Measurements from ENCODE around the gene COPS7A. TPM values are rescaled to one million over a fixed set of nuclear protein-coding genes. Genes with fewer than 3 reads are reported as not detected.

The COPS7A gene
- total RNA-seq, 2 donors from 2014 or later: 43.3 to 69.2 TPM

DNA sequence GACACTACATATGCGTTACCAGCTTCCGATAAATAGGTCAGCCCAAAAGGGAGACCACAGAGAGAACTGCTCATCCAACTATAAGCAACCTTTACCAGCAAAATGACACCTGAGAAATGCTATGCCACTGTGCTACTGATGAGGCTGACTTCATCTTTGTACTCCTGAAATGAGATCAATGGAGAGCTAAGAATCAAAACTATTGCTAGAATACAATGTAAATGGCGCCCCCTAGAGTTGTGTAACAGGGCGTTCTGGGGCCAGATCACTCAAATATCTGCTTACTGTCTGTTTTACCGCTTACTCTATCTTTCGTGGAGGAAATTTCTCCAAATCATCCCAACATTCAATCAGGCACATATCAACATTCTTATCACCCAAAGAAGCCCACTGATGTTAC, 39.2 kb upstream of the COPS7A start:
- no peaks in the 10 kb centered on the region for H3K9me3 ChIP-seq (ENCODE audit: control insufficient read depth, low read length)
- WGBS, 2 experiments (ENCODE audit: insufficient coverage in 1 of 2, insufficient read length in 1 of 2): 77 to 78% methylated on average over 6 of the region's 6 CpGs
- H3K9ac ChIP-seq (ENCODE audit: extremely low read depth, low read length, poor library complexity, severe bottlenecking): no peak overlapping the region
- Mint-ChIP-seq H3K36me3 (ENCODE audit: low read depth) (peaks cover 57% of the 10 kb centered on the region), H3K9me3 (no peaks in the 10 kb centered on the region), H3K27ac (no peak overlapping the region), H3K27me3 (ENCODE audit: insufficient read depth) (no peaks in the 10 kb centered on the region), H3K4me1 (peaks cover 20% of the 10 kb centered on the region), H3K4me3 (no peak overlapping the region)
- TF ChIP-seq, protein P1, sequence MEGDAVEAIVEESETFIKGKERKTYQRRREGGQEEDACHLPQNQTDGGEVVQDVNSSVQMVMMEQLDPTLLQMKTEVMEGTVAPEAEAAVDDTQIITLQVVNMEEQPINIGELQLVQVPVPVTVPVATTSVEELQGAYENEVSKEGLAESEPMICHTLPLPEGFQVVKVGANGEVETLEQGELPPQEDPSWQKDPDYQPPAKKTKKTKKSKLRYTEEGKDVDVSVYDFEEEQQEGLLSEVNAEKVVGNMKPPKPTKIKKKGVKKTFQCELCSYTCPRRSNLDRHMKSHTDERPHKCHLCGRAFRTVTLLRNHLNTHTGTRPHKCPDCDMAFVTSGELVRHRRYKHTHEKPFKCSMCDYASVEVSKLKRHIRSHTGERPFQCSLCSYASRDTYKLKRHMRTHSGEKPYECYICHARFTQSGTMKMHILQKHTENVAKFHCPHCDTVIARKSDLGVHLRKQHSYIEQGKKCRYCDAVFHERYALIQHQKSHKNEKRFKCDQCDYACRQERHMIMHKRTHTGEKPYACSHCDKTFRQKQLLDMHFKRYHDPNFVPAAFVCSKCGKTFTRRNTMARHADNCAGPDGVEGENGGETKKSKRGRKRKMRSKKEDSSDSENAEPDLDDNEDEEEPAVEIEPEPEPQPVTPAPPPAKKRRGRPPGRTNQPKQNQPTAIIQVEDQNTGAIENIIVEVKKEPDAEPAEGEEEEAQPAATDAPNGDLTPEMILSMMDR (conservative IDR thresholded peaks at IDR 0.05): peak; percentile 98
- H3K4me3 ChIP-seq (ENCODE audit: low read length): no peak overlapping the region
- DNase-seq: peak; percentile 74
- peaks cover 66% of the 10 kb centered on the region for H3K36me3 ChIP-seq (ENCODE audit: control insufficient read depth, insufficient read depth, low read length)
- H3K27me3 ChIP-seq (ENCODE audit: control insufficient read depth, insufficient read depth, low read length, poor library complexity, severe bottlenecking): no peaks in the 10 kb centered on the region
- H3K27ac ChIP-seq (ENCODE audit: low read depth, low read length): no peak overlapping the region
- H3K4me1 ChIP-seq (ENCODE audit: control insufficient read depth, insufficient read depth, low read length): no peaks in the 10 kb centered on the region

DNA sequence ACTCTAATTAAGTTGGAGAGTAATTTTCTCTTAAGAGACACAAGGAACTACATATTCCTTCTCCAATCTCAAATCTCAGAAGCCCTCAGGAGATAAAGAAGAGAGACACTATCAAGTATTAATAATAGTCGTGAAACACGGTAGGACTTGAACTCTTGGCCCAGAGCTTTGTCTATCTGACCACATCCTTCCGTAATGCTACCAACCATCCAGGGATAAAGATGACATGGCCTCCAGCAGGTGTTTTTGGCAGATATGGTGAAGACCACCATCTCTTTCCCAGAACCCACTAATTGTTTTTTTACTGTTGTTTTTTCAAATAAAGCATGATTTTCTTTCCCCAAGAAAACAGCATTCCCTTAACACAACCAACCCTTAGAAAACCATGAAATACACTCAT, 38.0 kb upstream of the COPS7A start:
- H3K27me3 ChIP-seq (ENCODE audit: control insufficient read depth, insufficient read depth, low read length, poor library complexity, severe bottlenecking): no peaks in the 10 kb centered on the region
- H3K9ac ChIP-seq (ENCODE audit: extremely low read depth, low read length, poor library complexity, severe bottlenecking): no peak overlapping the region
- no peaks in the 10 kb centered on the region for H3K27me3 Mint-ChIP-seq (ENCODE audit: insufficient read depth)
- H3K4me1 Mint-ChIP-seq: peaks cover 26% of the 10 kb centered on the region
- 93 to 100% methylated on average over 1 to 3 of the region's 3 CpGs for WGBS, 2 experiments (ENCODE audit: insufficient coverage in 1 of 2, insufficient read length in 1 of 2)
- H3K9me3 ChIP-seq (ENCODE audit: control insufficient read depth, low read length): no peaks in the 10 kb centered on the region
- H3K36me3 ChIP-seq (ENCODE audit: control insufficient read depth, insufficient read depth, low read length): peaks cover 54% of the 10 kb centered on the region
- H3K9me3 Mint-ChIP-seq: no peaks in the 10 kb centered on the region
- H3K27ac ChIP-seq (ENCODE audit: low read depth, low read length): no peak overlapping the region
- DNase-seq: no peak
- peaks cover 47% of the 10 kb centered on the region for H3K36me3 Mint-ChIP-seq (ENCODE audit: low read depth)
- no peak overlapping the region for H3K4me3 ChIP-seq (ENCODE audit: low read length)
- no peak overlapping the region for H3K27ac Mint-ChIP-seq
- TF ChIP-seq, protein P1 (conservative IDR thresholded peaks at IDR 0.05): no peak
- H3K4me1 ChIP-seq (ENCODE audit: control insufficient read depth, insufficient read depth, low read length): no peaks in the 10 kb centered on the region
- H3K4me3 Mint-ChIP-seq: no peak overlapping the region

DNA sequence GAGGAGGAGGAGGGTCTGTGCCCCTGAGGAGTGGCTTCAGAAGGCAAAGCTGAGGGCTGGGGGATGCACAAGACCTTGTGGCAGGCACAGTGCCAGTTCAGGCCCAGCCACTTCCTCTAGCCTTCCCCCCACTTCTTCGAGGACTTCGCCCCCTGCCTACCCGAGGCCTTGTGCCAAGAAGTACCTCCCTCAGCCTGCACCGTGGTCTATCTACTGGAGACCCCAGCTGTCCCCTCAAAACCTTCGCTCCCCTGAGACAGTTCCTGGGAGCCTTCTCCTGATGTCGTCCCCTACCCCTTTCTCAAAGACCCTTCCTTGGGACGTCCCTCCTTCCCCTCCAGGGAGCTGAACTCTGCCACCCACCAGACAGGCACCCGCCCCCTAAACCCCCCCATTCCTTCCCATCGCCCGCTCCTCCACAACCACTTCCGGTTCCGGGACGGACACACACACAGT, 35.3 kb upstream of the COPS7A start:
- Histone ChIP-seq H3K27me3 (ENCODE audit: control insufficient read depth, insufficient read depth, low read length, poor library complexity, severe bottlenecking) (no peaks in the 10 kb centered on the region), H3K27ac (ENCODE audit: low read depth, low read length) (peak overlapping the region; percentile 92), H3K9me3 (ENCODE audit: control insufficient read depth, low read length) (no peaks in the 10 kb centered on the region), H3K36me3 (ENCODE audit: control insufficient read depth, insufficient read depth, low read length) (peaks cover 31% of the 10 kb centered on the region), H3K4me1 (ENCODE audit: control insufficient read depth, insufficient read depth, low read length) (no peaks in the 10 kb centered on the region), H3K4me3 (ENCODE audit: low read length) (peak overlapping the region; percentile 96), H3K9ac (ENCODE audit: extremely low read depth, low read length, poor library complexity, severe bottlenecking) (peak overlapping the region; percentile 83)
- Mint-ChIP-seq H3K4me1 (peaks cover 26% of the 10 kb centered on the region), H3K27ac (peak overlapping the region; percentile 94), H3K36me3 (ENCODE audit: low read depth) (peaks cover 31% of the 10 kb centered on the region), H3K27me3 (ENCODE audit: insufficient read depth) (peaks cover 12% of the 10 kb centered on the region), H3K9me3 (no peaks in the 10 kb centered on the region), H3K4me3 (peak overlapping the region; percentile 89)
- no peak for DNase-seq
- TF ChIP-seq, protein P1 (conservative IDR thresholded peaks at IDR 0.05): no peak
- 0 to 1% methylated on average over 1 to 9 of the region's 13 CpGs for WGBS, 2 experiments (ENCODE audit: insufficient coverage in 1 of 2, insufficient read length in 1 of 2)
